GM12892 (cell line): ENCODE results near the gene COL11A2.

ENCODE experiments used
- POLR2A ChIP-seq: IDR thresholded peaks from 2 replicates; pipeline ENCODE4 v1.6.1; 2011; ENCODE audit warnings: low read depth, low read length, control low read depth
- TAF1 ChIP-seq: IDR thresholded peaks from 2 replicates; pipeline ENCODE4 v1.6.1; 2011; ENCODE audit warnings: low read depth, mild to moderate bottlenecking, control low read depth, low read length, borderline replicate concordance

DNA sequence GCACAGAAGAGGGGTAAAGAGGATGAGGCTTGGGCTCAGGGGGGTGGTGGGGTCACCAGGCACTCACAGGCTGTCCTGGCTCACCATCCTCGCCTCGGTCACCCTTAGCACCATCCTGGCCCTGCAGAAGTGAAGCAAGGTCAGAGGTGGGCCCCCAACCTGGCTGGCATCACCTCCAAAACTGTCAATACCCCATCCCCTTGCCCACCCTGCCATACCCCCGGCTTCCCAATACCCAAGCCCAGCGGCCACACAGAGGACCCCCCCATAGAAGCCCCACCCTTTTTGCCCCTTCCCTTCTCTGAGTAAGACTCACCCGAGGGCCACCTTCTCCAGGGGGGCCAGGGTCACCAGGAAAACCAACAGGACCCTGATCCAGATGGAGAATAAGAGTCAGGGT is 23.6 kb downstream of the COL11A2 start:
- no peak for TF ChIP-seq POLR2A
- TF ChIP-seq TAF1, result no peak
